Gastroesophageal sphincter (tissue), 3 donors: Measurements from ENCODE around the gene MAGEB2.

Experiments
- CTCF ChIP-seq, 4 experiments: fragments of 200-600 bp in 2 of 4; fragments of 450-650 bp in 2 of 4; sonication (generic) in 1 of 4; IDR thresholded peaks; one replicate each; pipeline ENCODE4 v1.5.1; 2017 to 2019; ENCODE audit warnings: antibody characterized with exemption in 4 of 4, mild to moderate bottlenecking in 2 of 4, moderate library complexity in 2 of 4
- EP300 ChIP-seq: sonication (generic); formaldehyde crosslinking; IDR thresholded peaks from one replicate; pipeline ENCODE4 v1.6.1; 2017; ENCODE audit warnings: antibody characterized with exemption, mild to moderate bottlenecking
- POLR2A ChIP-seq, 2 donors: fragments of 450-650 bp; IDR thresholded peaks; one replicate each; pipeline ENCODE4 v1.6.1; 2017; ENCODE audit warnings: antibody characterized with exemption in 2 of 2, mild to moderate bottlenecking in 2 of 2, moderate library complexity in 1 of 2
- POLR2AphosphoS5 ChIP-seq: sonication (generic); formaldehyde crosslinking; IDR thresholded peaks from one replicate; pipeline ENCODE4 v1.6.1; 2017; ENCODE audit warnings: antibody characterized with exemption

GRCh38 chrX:30246769-30247489 is 31.6 kb downstream of the MAGEB2 start, which contains the start of gene MAGEB1:
- TF ChIP-seq CTCF (IDR thresholded peaks at IDR 0.05) (no peak), POLR2A (IDR thresholded peaks at IDR 0.05) (no peak), POLR2AphosphoS5 (no peak), EP300 (no peak)
